SJSA1 (cell line): ENCODE results near the gene DERA. TPM values are rescaled to one million over a fixed set of nuclear protein-coding genes. Genes with fewer than 3 reads are reported as not detected.
A peak's percentile ranks its signal among the peaks of the same experiment; 100 is the strongest.
"Not testable (repeated sequence)": the region's sequence is repeated elsewhere in the genome, so short reads cannot be mapped to it uniquely, and the experiment has no call there.

Experiments
- DNase-seq, 2 experiments: peaks; one replicate each; pipeline ENCODE4 v3.0.0-alpha.2; 2015 to 2020; ENCODE audit warnings: low spot score in 2 of 2, low read depth in 1 of 2
- H3K27ac ChIP-seq: fragments of 250-450 bp; sonication (Bioruptor Pico); 2 replicates; pipeline ENCODE4 v1.5.1; 2020; ENCODE audit warnings: mild to moderate bottlenecking, moderate library complexity
- H3K27me3 ChIP-seq: fragments of 250-450 bp; sonication (Bioruptor Pico); replicated peaks from 2 replicates; pipeline ENCODE4 v1.5.1; 2020; ENCODE audit warnings: mild to moderate bottlenecking, moderate library complexity
- H3K36me3 ChIP-seq: fragments of 250-450 bp; sonication (Bioruptor Pico); 2 replicates; pipeline ENCODE4 v1.5.1; 2020; ENCODE audit warnings: mild to moderate bottlenecking
- H3K4me1 ChIP-seq: fragments of 250-450 bp; sonication (Bioruptor Pico); replicated peaks from 2 replicates; pipeline ENCODE4 v1.6.1; 2021; ENCODE audit warnings: mild to moderate bottlenecking
- H3K4me3 ChIP-seq: fragments of 250-450 bp; sonication (Bioruptor Pico); 2 replicates; pipeline ENCODE4 v1.5.1; 2020; ENCODE audit warnings: mild to moderate bottlenecking
- H3K9me3 ChIP-seq: fragments of 250-450 bp; sonication (Bioruptor Pico); replicated peaks from 2 replicates; pipeline ENCODE4 v1.5.1; 2020; ENCODE audit warnings: mild to moderate bottlenecking
- total RNA-seq: library from RNA; depleted of rRNA; stranded (reverse); fragments of >200 nt; shearing (Covaris generic); gene quantifications from 2 replicates; pipeline ENCODE4 v1.2.3, GENCODE V29; 2014

Gene DERA
- total RNA-seq, 1 experiment from 2014 or later = 65.2 TPM

- H3K36me3 ChIP-seq = no peaks in the 10 kb centered on the region
- DNase-seq = no peak
These were observed 13.8 kb downstream of the DERA start for GRCh38 chr12:15924956-15925355.

GRCh38 chr12:15928346-15928745, 17.2 kb downstream of the DERA start:
- H3K27ac ChIP-seq = no peak overlapping the region
- H3K9me3 ChIP-seq = no peaks in the 10 kb centered on the region

More at GRCh38 chr12:15924956-15925355, 13.8 kb downstream of the DERA start:
- Histone ChIP-seq H3K27ac (no peak overlapping the region), H3K27me3 (no peaks in the 10 kb centered on the region), H3K4me3 (no peak overlapping the region), H3K9me3 (no peaks in the 10 kb centered on the region), H3K4me1 (peaks cover 11% of the 10 kb centered on the region)

GRCh38 chr12:15928870-15929571, 17.9 kb downstream of the DERA start:
- H3K36me3 ChIP-seq = no peaks in the 10 kb centered on the region

More at GRCh38 chr12:15928346-15928745, 17.2 kb downstream of the DERA start:
- peaks cover 11% of the 10 kb centered on the region for H3K4me1 ChIP-seq
- no peaks in the 10 kb centered on the region for H3K36me3 ChIP-seq
- H3K27me3 ChIP-seq = no peaks in the 10 kb centered on the region
- H3K4me3 ChIP-seq = no peak overlapping the region
- DNase-seq = peak; percentile 14 to 47

GRCh38 chr12:15931590-15932053, 20.5 kb downstream of the DERA start:
- H3K4me3 ChIP-seq = no peak overlapping the region
- H3K9me3 ChIP-seq = no peaks in the 10 kb centered on the region; the same call in 1 of the 2 replicates
- peaks cover 11% of the 10 kb centered on the region for H3K4me1 ChIP-seq
- no peaks in the 10 kb centered on the region for H3K36me3 ChIP-seq
- no peak overlapping the region for H3K27ac ChIP-seq
- DNase-seq = no peak
- no peaks in the 10 kb centered on the region for H3K27me3 ChIP-seq

More at GRCh38 chr12:15928870-15929571, 17.9 kb downstream of the DERA start:
- Histone ChIP-seq H3K9me3 (no peaks in the 10 kb centered on the region; the same call in 1 of the 2 replicates), H3K27me3 (no peaks in the 10 kb centered on the region), H3K27ac (no peak overlapping the region), H3K4me1 (peaks cover 11% of the 10 kb centered on the region), H3K4me3 (no peak overlapping the region)
- DNase-seq = no peak

GRCh38 chr12:15932327-15932726, 21.2 kb downstream of the DERA start:
- H3K9me3 ChIP-seq = no peaks in the 10 kb centered on the region; the same call in 1 of the 2 replicates
- no peak overlapping the region for H3K27ac ChIP-seq
- H3K36me3 ChIP-seq = no peaks in the 10 kb centered on the region
- no peak overlapping the region for H3K4me3 ChIP-seq
- DNase-seq = no peak
- H3K4me1 ChIP-seq = peaks cover 11% of the 10 kb centered on the region
- no peaks in the 10 kb centered on the region for H3K27me3 ChIP-seq

- no peak overlapping the region for H3K27ac ChIP-seq
- no peaks in the 10 kb centered on the region for H3K27me3 ChIP-seq
- peaks cover 10% of the 10 kb centered on the region for H3K4me1 ChIP-seq
- no peaks in the 10 kb centered on the region; the same call in 1 of the 2 replicates for H3K9me3 ChIP-seq
- no peak overlapping the region for H3K4me3 ChIP-seq
- no peaks in the 10 kb centered on the region for H3K36me3 ChIP-seq
- no peak for DNase-seq
These were observed 21.8 kb downstream of the DERA start for GRCh38 chr12:15932971-15933370.

- Histone ChIP-seq H3K36me3 (no peaks in the 10 kb centered on the region), H3K27ac (no peak overlapping the region), H3K4me1 (peaks cover 2% of the 10 kb centered on the region), H3K4me3 (no peak overlapping the region), H3K9me3 (no peaks in the 10 kb centered on the region; the same call in 1 of the 2 replicates), H3K27me3 (no peaks in the 10 kb centered on the region)
- DNase-seq = no peak
These were observed 22.6 kb downstream of the DERA start for GRCh38 chr12:15933751-15934150.

GRCh38 chr12:15936751-15937150, 25.6 kb downstream of the DERA start:
- no peak for DNase-seq
- Histone ChIP-seq H3K4me3 (no peak overlapping the region), H3K9me3 (no peaks in the 10 kb centered on the region; the same call in 1 of the 2 replicates), H3K36me3 (no peaks in the 10 kb centered on the region; the same call in 1 of the 2 replicates), H3K4me1 (peaks cover 5% of the 10 kb centered on the region; the same call in 1 of the 2 replicates), H3K27me3 (no peaks in the 10 kb centered on the region), H3K27ac (no peak overlapping the region)

GRCh38 chr12:15937902-15938301, 26.8 kb downstream of the DERA start:
- Histone ChIP-seq H3K36me3 (no peaks in the 10 kb centered on the region; the same call in 1 of the 2 replicates), H3K4me3 (no peak overlapping the region), H3K27ac (no peak overlapping the region), H3K27me3 (no peaks in the 10 kb centered on the region), H3K9me3 (no peaks in the 10 kb centered on the region; the same call in 1 of the 2 replicates), H3K4me1 (peaks cover 13% of the 10 kb centered on the region)
- no peak for DNase-seq

- H3K4me1 ChIP-seq = peaks cover 13% of the 10 kb centered on the region
- DNase-seq = no peak
These were observed 28.0 kb downstream of the DERA start for GRCh38 chr12:15939111-15939510.

GRCh38 chr12:15942475-15942874, 31.3 kb downstream of the DERA start:
- Histone ChIP-seq H3K4me1 (peaks cover 13% of the 10 kb centered on the region), H3K9me3 (no peaks in the 10 kb centered on the region; the same call in 1 of the 2 replicates), H3K36me3 (no peaks in the 10 kb centered on the region; the same call in 1 of the 2 replicates), H3K27ac (no peak overlapping the region), H3K4me3 (no peak overlapping the region), H3K27me3 (no peaks in the 10 kb centered on the region)
- DNase-seq = no peak

More at GRCh38 chr12:15939111-15939510, 28.0 kb downstream of the DERA start:
- H3K36me3 ChIP-seq = no peaks in the 10 kb centered on the region; the same call in 1 of the 2 replicates
- no peak overlapping the region for H3K27ac ChIP-seq
- H3K27me3 ChIP-seq = no peaks in the 10 kb centered on the region
- no peak overlapping the region for H3K4me3 ChIP-seq
- no peaks in the 10 kb centered on the region; the same call in 1 of the 2 replicates for H3K9me3 ChIP-seq

GRCh38 chr12:15943519-15943918, 32.4 kb downstream of the DERA start:
- H3K4me1 ChIP-seq = peaks cover 13% of the 10 kb centered on the region
- H3K36me3 ChIP-seq, DNase-seq, H3K27ac ChIP-seq, H3K4me3 ChIP-seq, H3K27me3 ChIP-seq, H3K9me3 ChIP-seq: not testable (repeated sequence)

GRCh38 chr12:15948461-15948860, 37.3 kb downstream of the DERA start:
- H3K9me3 ChIP-seq, H3K36me3 ChIP-seq, H3K27ac ChIP-seq, H3K4me1 ChIP-seq, H3K4me3 ChIP-seq, H3K27me3 ChIP-seq, DNase-seq: not testable (repeated sequence)

- Histone ChIP-seq H3K27ac (no peak overlapping the region), H3K4me1 (no peaks in the 10 kb centered on the region), H3K4me3 (no peak overlapping the region), H3K36me3 (no peaks in the 10 kb centered on the region), H3K27me3 (no peaks in the 10 kb centered on the region), H3K9me3 (no peaks in the 10 kb centered on the region)
- DNase-seq = no peak
These were observed 44.1 kb downstream of the DERA start for GRCh38 chr12:15955281-15955680.
